Measurements from ENCODE around the gene CARMIL1.

Gene CARMIL1

GRCh38 chr6:25352285-25352684 is 73.1 kb downstream of the CARMIL1 start:
- TF ChIP-seq ISL1 (CRISPR knock-in tag; IDR thresholded peaks at IDR 0.05) (no peak), ZNF565 (CRISPR knock-in tag; conservative IDR thresholded peaks at IDR 0.05; ENCODE audit: low read depth) (no peak), ZNF70 (CRISPR knock-in tag; IDR thresholded peaks at IDR 0.05) (no peak), CSRNP3 (CRISPR knock-in tag; IDR thresholded peaks at IDR 0.05) (no peak), OSR1 (CRISPR knock-in tag; IDR thresholded peaks at IDR 0.05) (no peak), PPARA (CRISPR knock-in tag; IDR thresholded peaks at IDR 0.05; ENCODE audit: borderline replicate concordance) (no peak), BACH2 (CRISPR knock-in tag; IDR thresholded peaks at IDR 0.05; ENCODE audit: borderline replicate concordance) (no peak), ARNTL (CRISPR knock-in tag; IDR thresholded peaks at IDR 0.05; ENCODE audit: borderline replicate concordance, low read depth) (no peak), RARB (CRISPR knock-in tag; IDR thresholded peaks at IDR 0.05) (no peak), ESRRG (CRISPR knock-in tag; IDR thresholded peaks at IDR 0.05) (no peak), ZFP30 (CRISPR knock-in tag; IDR thresholded peaks at IDR 0.05) (no peak), PATZ1 (CRISPR knock-in tag; IDR thresholded peaks at IDR 0.05; ENCODE audit: borderline replicate concordance) (no peak), ZC3H10 (CRISPR knock-in tag; IDR thresholded peaks at IDR 0.05) (no peak), CSDC2 (CRISPR knock-in tag; IDR thresholded peaks at IDR 0.05) (no peak), TSHZ2 (CRISPR knock-in tag; IDR thresholded peaks at IDR 0.05) (no peak), GLIS3 (CRISPR knock-in tag; IDR thresholded peaks at IDR 0.05) (no peak), ZNF8 (CRISPR knock-in tag; IDR thresholded peaks at IDR 0.05) (no peak)
- no peak for ATAC-seq

- TF ChIP-seq CREB5 (CRISPR knock-in tag; IDR thresholded peaks at IDR 0.05; ENCODE audit: low read depth): no peak
- no peak for TF ChIP-seq TCF4 (CRISPR knock-in tag; IDR thresholded peaks at IDR 0.05; ENCODE audit: borderline replicate concordance)
- no peak for TF ChIP-seq ZNF70 (CRISPR knock-in tag; IDR thresholded peaks at IDR 0.05)
- TF ChIP-seq PATZ1 (CRISPR knock-in tag; IDR thresholded peaks at IDR 0.05; ENCODE audit: borderline replicate concordance): no peak
- no peak for TF ChIP-seq PPARA (CRISPR knock-in tag; IDR thresholded peaks at IDR 0.05; ENCODE audit: borderline replicate concordance)
- TF ChIP-seq ISL1 (CRISPR knock-in tag; IDR thresholded peaks at IDR 0.05): no peak
- TF ChIP-seq BACH2 (CRISPR knock-in tag; IDR thresholded peaks at IDR 0.05; ENCODE audit: borderline replicate concordance): no peak
- TF ChIP-seq ESRRG (CRISPR knock-in tag; IDR thresholded peaks at IDR 0.05): no peak
- TF ChIP-seq ZNF8 (CRISPR knock-in tag; IDR thresholded peaks at IDR 0.05): no peak
- no peak for TF ChIP-seq RARB (CRISPR knock-in tag; IDR thresholded peaks at IDR 0.05)
- TF ChIP-seq TSHZ2 (CRISPR knock-in tag; IDR thresholded peaks at IDR 0.05): no peak
- no peak for TF ChIP-seq ARNTL (CRISPR knock-in tag; IDR thresholded peaks at IDR 0.05; ENCODE audit: borderline replicate concordance, low read depth)
- TF ChIP-seq SNAI2 (CRISPR knock-in tag; IDR thresholded peaks at IDR 0.05): no peak
- TF ChIP-seq ZC3H10 (CRISPR knock-in tag; IDR thresholded peaks at IDR 0.05): no peak
- TF ChIP-seq POU6F1 (CRISPR knock-in tag; IDR thresholded peaks at IDR 0.05; ENCODE audit: borderline replicate concordance, low read depth): no peak
- TF ChIP-seq CSRNP3 (CRISPR knock-in tag; IDR thresholded peaks at IDR 0.05): no peak
- TF ChIP-seq ZFP30 (CRISPR knock-in tag; IDR thresholded peaks at IDR 0.05): no peak
- ATAC-seq: peak; percentile 11
Observed at GRCh38 chr6:25354078-25354932, 75.1 kb downstream of the CARMIL1 start.
